ENCODE data around the gene FAM219A.
"Not testable (repeated sequence)": the region's sequence is repeated elsewhere in the genome, so short reads cannot be mapped to it uniquely, and the experiment has no call there.

FAM219A gene

GRCh38 chr9:34373749-34374148, 84.6 kb downstream of the FAM219A start:
- TF ChIP-seq NFRKB (IDR thresholded peaks at IDR 0.05) (no peak), SUZ12 (IDR thresholded peaks at IDR 0.05) (no peak), SP1 (IDR thresholded peaks at IDR 0.05) (no peak), FOXA1 (IDR thresholded peaks at IDR 0.05) (no peak), LEF1 (IDR thresholded peaks at IDR 0.05; ENCODE audit: borderline replicate concordance) (no peak), L3MBTL2 (conservative IDR thresholded peaks at IDR 0.05) (no peak)
- POLR2A ChIA-PET, result no interaction called here
- no peak for DNase-seq (ENCODE audit: extremely low spot score)
- CTCF ChIA-PET, result no interaction called here

GRCh38 chr9:34372467-34373011, 85.8 kb downstream of the FAM219A start:
- no peak for DNase-seq (ENCODE audit: extremely low spot score)
- CTCF ChIA-PET, result no interaction called here

GRCh38 chr9:34371886-34372466, 86.4 kb downstream of the FAM219A start:
- DNase-seq (ENCODE audit: extremely low spot score), result no peak
- ChIA-PET CTCF (no interaction called here), POLR2A (no interaction called here)
- TF ChIP-seq ZNF384 (IDR thresholded peaks at IDR 0.05) (no peak), L3MBTL2 (conservative IDR thresholded peaks at IDR 0.05) (no peak), NFRKB (IDR thresholded peaks at IDR 0.05) (no peak), SUZ12 (IDR thresholded peaks at IDR 0.05) (no peak), CTBP1 (IDR thresholded peaks at IDR 0.05; ENCODE audit: borderline replicate concordance) (no peak), HDGF (IDR thresholded peaks at IDR 0.05; ENCODE audit: borderline replicate concordance) (no peak), FOXM1 (IDR thresholded peaks at IDR 0.05; ENCODE audit: borderline replicate concordance) (no peak), ARNT (IDR thresholded peaks at IDR 0.05) (no peak), TARDBP (IDR thresholded peaks at IDR 0.05) (no peak), ELF4 (IDR thresholded peaks at IDR 0.05) (no peak), BHLHE40 (IDR thresholded peaks at IDR 0.05; ENCODE audit: borderline replicate concordance) (no peak), SP1 (IDR thresholded peaks at IDR 0.05) (no peak), FOXA1 (IDR thresholded peaks at IDR 0.05) (no peak), LEF1 (IDR thresholded peaks at IDR 0.05; ENCODE audit: borderline replicate concordance) (no peak), FOXK2 (IDR thresholded peaks at IDR 0.05) (no peak), PKNOX1 (IDR thresholded peaks at IDR 0.05) (no peak)

More at GRCh38 chr9:34372467-34373011, 85.8 kb downstream of the FAM219A start:
- TF ChIP-seq FOXA1 (IDR thresholded peaks at IDR 0.05), result no peak
- no peak for TF ChIP-seq ARNT (IDR thresholded peaks at IDR 0.05)
- no peak for TF ChIP-seq ZNF384 (IDR thresholded peaks at IDR 0.05)
- TF ChIP-seq LEF1 (IDR thresholded peaks at IDR 0.05; ENCODE audit: borderline replicate concordance), result no peak
- no peak for TF ChIP-seq TARDBP (IDR thresholded peaks at IDR 0.05)
- TF ChIP-seq ELF4 (IDR thresholded peaks at IDR 0.05), result no peak
- no peak for TF ChIP-seq FOXK2 (IDR thresholded peaks at IDR 0.05)
- TF ChIP-seq FOXM1 (IDR thresholded peaks at IDR 0.05; ENCODE audit: borderline replicate concordance), result no peak
- no peak for TF ChIP-seq SP1 (IDR thresholded peaks at IDR 0.05)
- no peak for TF ChIP-seq CTBP1 (IDR thresholded peaks at IDR 0.05; ENCODE audit: borderline replicate concordance)
- TF ChIP-seq L3MBTL2 (conservative IDR thresholded peaks at IDR 0.05), result no peak
- no peak for TF ChIP-seq BHLHE40 (IDR thresholded peaks at IDR 0.05; ENCODE audit: borderline replicate concordance)
- POLR2A ChIA-PET, result no interaction called here

- no peak for DNase-seq (ENCODE audit: extremely low spot score)
- ChIA-PET POLR2A (no interaction called here), CTCF (no interaction called here)
- TF ChIP-seq FOXM1 (IDR thresholded peaks at IDR 0.05; ENCODE audit: borderline replicate concordance) (no peak), LEF1 (IDR thresholded peaks at IDR 0.05; ENCODE audit: borderline replicate concordance) (no peak), ARNT (IDR thresholded peaks at IDR 0.05) (no peak), NFRKB (IDR thresholded peaks at IDR 0.05) (no peak), CTBP1 (IDR thresholded peaks at IDR 0.05; ENCODE audit: borderline replicate concordance) (no peak), FOXA1 (IDR thresholded peaks at IDR 0.05) (no peak), FOXK2 (IDR thresholded peaks at IDR 0.05) (no peak), ELF4 (IDR thresholded peaks at IDR 0.05) (no peak), SUZ12 (IDR thresholded peaks at IDR 0.05) (no peak), ZNF384 (IDR thresholded peaks at IDR 0.05) (no peak), TARDBP (IDR thresholded peaks at IDR 0.05) (no peak)
Observed at GRCh38 chr9:34370970-34371880, 87.1 kb downstream of the FAM219A start.

GRCh38 chr9:34370335-34370969, 87.9 kb downstream of the FAM219A start:
- DNase-seq (ENCODE audit: extremely low spot score), result no peak

GRCh38 chr9:34369636-34370035, 88.7 kb downstream of the FAM219A start:
- TF ChIP-seq SP1 (IDR thresholded peaks at IDR 0.05), result no peak
- no peak for TF ChIP-seq BHLHE40 (IDR thresholded peaks at IDR 0.05; ENCODE audit: borderline replicate concordance)
- no peak for TF ChIP-seq ELF4 (IDR thresholded peaks at IDR 0.05)
- no peak for TF ChIP-seq LEF1 (IDR thresholded peaks at IDR 0.05; ENCODE audit: borderline replicate concordance)
- ChIA-PET CTCF (no interaction called here), POLR2A (no interaction called here)
- no peak for DNase-seq (ENCODE audit: extremely low spot score)

More at GRCh38 chr9:34370335-34370969, 87.9 kb downstream of the FAM219A start:
- POLR2A ChIA-PET, result no interaction called here
- CTCF ChIA-PET, result no interaction called here
- TF ChIP-seq SUZ12 (IDR thresholded peaks at IDR 0.05) (no peak), HDGF (IDR thresholded peaks at IDR 0.05; ENCODE audit: borderline replicate concordance) (no peak), FOXA1 (IDR thresholded peaks at IDR 0.05) (no peak), NFRKB (IDR thresholded peaks at IDR 0.05) (no peak), LEF1 (IDR thresholded peaks at IDR 0.05; ENCODE audit: borderline replicate concordance) (no peak), FOXM1 (IDR thresholded peaks at IDR 0.05; ENCODE audit: borderline replicate concordance) (no peak), ZNF384 (IDR thresholded peaks at IDR 0.05) (no peak)

GRCh38 chr9:34368796-34369195, 89.6 kb downstream of the FAM219A start:
- POLR2A ChIA-PET, result not testable (repeated sequence)

GRCh38 chr9:34367751-34368410, 90.5 kb downstream of the FAM219A start:
- CTCF ChIA-PET; POLR2A ChIA-PET; DNase-seq (ENCODE audit: extremely low spot score): not testable (repeated sequence)

More at GRCh38 chr9:34368796-34369195, 89.6 kb downstream of the FAM219A start:
- DNase-seq (ENCODE audit: extremely low spot score); CTCF ChIA-PET: not testable (repeated sequence)
